SU-DHL-6 (cell line): Measurements from ENCODE around the gene ZNF462.

Source experiments
- H2AFZ ChIP-seq: fragments of 200-600 bp; sonication (generic); 2 replicates; pipeline ENCODE4 v1.6.1; 2014; ENCODE audit warnings: low read depth, mild to moderate bottlenecking, moderate library complexity, mixed read lengths, antibody characterized with exemption, low read length; ENCODE audit not compliant: severe bottlenecking
- H3F3A ChIP-seq: fragments of 200-600 bp; shearing (Covaris generic); 2 replicates; pipeline ENCODE4 v1.6.0; 2016; ENCODE audit warnings: antibody characterized with exemption, mild to moderate bottlenecking; ENCODE audit not compliant: insufficient read depth
- H3K27ac ChIP-seq: fragments of 200-600 bp; sonication (generic); 2 replicates; pipeline ENCODE4 v1.5.1; 2016; ENCODE audit warnings: low read depth, mild to moderate bottlenecking, low read length, moderate library complexity, mixed read lengths
- H3K27me3 ChIP-seq: fragments of 200-600 bp; sonication (generic), shearing (Covaris generic); 2 replicates; pipeline ENCODE4 v1.6.0; 2014; ENCODE audit warnings: mild to moderate bottlenecking, low read length
- H3K36me3 ChIP-seq: fragments of 200-600 bp; sonication (generic); 2 replicates; pipeline ENCODE4 v1.6.1; 2014; ENCODE audit warnings: mild to moderate bottlenecking, low read length, mixed read lengths
- H3K4me2 ChIP-seq: fragments of 300-600, 200-600 bp; shearing (Covaris generic), sonication (generic); 2 replicates; pipeline ENCODE4 v1.6.0; 2014; ENCODE audit warnings: low read length, low read depth, mild to moderate bottlenecking; ENCODE audit not compliant: poor library complexity, severe bottlenecking
- H3K4me3 ChIP-seq: fragments of 200-600 bp; sonication (generic); 2 replicates; pipeline ENCODE4 v1.5.1; 2014; ENCODE audit warnings: antibody characterized with exemption, low read length, mild to moderate bottlenecking, mixed read lengths; ENCODE audit not compliant: insufficient read depth, poor library complexity, severe bottlenecking
- H3K79me2 ChIP-seq: fragments of 200-600 bp; sonication (generic); 2 replicates; pipeline ENCODE4 v1.6.1; 2014; ENCODE audit warnings: mild to moderate bottlenecking, low read length, moderate library complexity; ENCODE audit not compliant: insufficient read depth
- H3K9ac ChIP-seq: fragments of 200-600 bp; sonication (generic); 2 replicates; pipeline ENCODE4 v1.7.0; 2014; ENCODE audit warnings: mild to moderate bottlenecking, low read length
- H3K9me2 ChIP-seq: fragments of 200-600 bp; sonication (generic); replicated peaks from 2 replicates; pipeline ENCODE4 v1.6.1; 2014; ENCODE audit warnings: low read length; ENCODE audit not compliant: insufficient read depth
- H3K9me3 ChIP-seq: fragments of 200-600 bp; sonication (generic); 2 replicates; pipeline ENCODE4 v1.6.1; 2014; ENCODE audit warnings: low read length, mixed read lengths; ENCODE audit not compliant: insufficient read depth
- H4K20me1 ChIP-seq: fragments of 200-600 bp; sonication (generic); 2 replicates; pipeline ENCODE4 v1.6.1; 2014; ENCODE audit warnings: low read depth, mild to moderate bottlenecking, antibody characterized with exemption, low read length, moderate library complexity, mixed read lengths
- CTCF ChIP-seq: fragments of 200-600 bp; sonication (generic); IDR thresholded peaks from one replicate; pipeline ENCODE4 v1.5.1; 2017; ENCODE audit warnings: antibody characterized with exemption, mild to moderate bottlenecking, low read length, moderate library complexity; ENCODE audit not compliant: insufficient read depth, poor library complexity, severe bottlenecking
- EZH2phosphoT487 ChIP-seq: fragments of 200-600 bp; sonication (generic), shearing (Covaris generic); conservative IDR thresholded peaks from 2 replicates; pipeline ENCODE4 v1.6.1; 2018; ENCODE audit warnings: mild to moderate bottlenecking, antibody characterized with exemption, low read length, moderate library complexity, mixed read lengths

The ZNF462 gene

GRCh38 chr9:106993603-106994002 lies 130.6 kb downstream of the ZNF462 start:
- no peak overlapping the region for H3K4me3 ChIP-seq
- no peaks in the 10 kb centered on the region for H4K20me1 ChIP-seq
- H3K4me2 ChIP-seq: no peak overlapping the region
- no peaks in the 10 kb centered on the region for H3K9me3 ChIP-seq
- H2AFZ ChIP-seq: no peak overlapping the region
- H3F3A ChIP-seq: no peaks in the 10 kb centered on the region
- H3K27me3 ChIP-seq: no peaks in the 10 kb centered on the region
- no peak overlapping the region for H3K27ac ChIP-seq
- no peaks in the 10 kb centered on the region for H3K79me2 ChIP-seq
- no peak overlapping the region for H3K9ac ChIP-seq
- H3K36me3 ChIP-seq: no peaks in the 10 kb centered on the region
- no peaks in the 10 kb centered on the region for H3K9me2 ChIP-seq
- TF ChIP-seq EZH2phosphoT487 (no peak), CTCF (no peak)

- no peaks in the 10 kb centered on the region for H3K9me3 ChIP-seq
- H4K20me1 ChIP-seq: no peaks in the 10 kb centered on the region
- no peaks in the 10 kb centered on the region for H3F3A ChIP-seq
- no peak for TF ChIP-seq CTCF
- TF ChIP-seq EZH2phosphoT487: no peak
- H3K4me3 ChIP-seq: no peak overlapping the region
- no peaks in the 10 kb centered on the region for H3K79me2 ChIP-seq
- H3K27me3 ChIP-seq: no peaks in the 10 kb centered on the region
- no peak overlapping the region for H2AFZ ChIP-seq
- H3K4me2 ChIP-seq: no peak overlapping the region
- H3K9ac ChIP-seq: no peak overlapping the region
- no peaks in the 10 kb centered on the region for H3K9me2 ChIP-seq
- no peaks in the 10 kb centered on the region for H3K36me3 ChIP-seq
- no peak overlapping the region for H3K27ac ChIP-seq
Observed at GRCh38 chr9:106994463-106994862, 131.5 kb downstream of the ZNF462 start.

GRCh38 chr9:107000218-107000617 lies 137.3 kb downstream of the ZNF462 start:
- H3K9me2 ChIP-seq: no peaks in the 10 kb centered on the region
- no peak for TF ChIP-seq CTCF
- TF ChIP-seq EZH2phosphoT487: no peak

GRCh38 chr9:107005201-107005600 lies 142.2 kb downstream of the ZNF462 start:
- H3K9me2 ChIP-seq: no peaks in the 10 kb centered on the region
- H3K4me2 ChIP-seq: no peak overlapping the region
- no peaks in the 10 kb centered on the region for H3K79me2 ChIP-seq
- no peak overlapping the region for H3K4me3 ChIP-seq
- H3K9ac ChIP-seq: no peak overlapping the region
- no peaks in the 10 kb centered on the region for H3K27me3 ChIP-seq
- H3F3A ChIP-seq: no peaks in the 10 kb centered on the region
- TF ChIP-seq CTCF (no peak), EZH2phosphoT487 (no peak)
- H2AFZ ChIP-seq: no peak overlapping the region
- H3K36me3 ChIP-seq: no peaks in the 10 kb centered on the region
- no peaks in the 10 kb centered on the region for H3K9me3 ChIP-seq
- no peaks in the 10 kb centered on the region for H4K20me1 ChIP-seq
- H3K27ac ChIP-seq: no peak overlapping the region

More at GRCh38 chr9:107000218-107000617, 137.3 kb downstream of the ZNF462 start:
- no peaks in the 10 kb centered on the region for H3F3A ChIP-seq
- H3K79me2 ChIP-seq: no peaks in the 10 kb centered on the region
- no peaks in the 10 kb centered on the region for H4K20me1 ChIP-seq
- H3K36me3 ChIP-seq: no peaks in the 10 kb centered on the region
- no peaks in the 10 kb centered on the region for H3K27me3 ChIP-seq
- H3K9me3 ChIP-seq: no peaks in the 10 kb centered on the region
- H2AFZ ChIP-seq: no peak overlapping the region
- H3K27ac ChIP-seq: no peak overlapping the region
- no peak overlapping the region for H3K9ac ChIP-seq
- H3K4me2 ChIP-seq: no peak overlapping the region
- no peak overlapping the region for H3K4me3 ChIP-seq
